K562 (cell line): ENCODE results near the gene TMEM39B. TPM values are rescaled to one million over a fixed set of nuclear protein-coding genes. Genes with fewer than 3 reads are reported as not detected.

Experiments
- ARID2 ChIP-seq: fragments of 450-650 bp; IDR thresholded peaks from 2 replicates; pipeline ENCODE4 v1.6.1; 2017; ENCODE audit warnings: antibody characterized with exemption, mild to moderate bottlenecking
- BCOR ChIP-seq: fragments of 450-650 bp; IDR thresholded peaks from 2 replicates; pipeline ENCODE4 v1.6.1; 2016
- CC2D1A ChIP-seq: fragments of 450-650 bp; IDR thresholded peaks from 2 replicates; pipeline ENCODE4 v1.6.1; 2017; ENCODE audit warnings: mild to moderate bottlenecking
- CEBPB ChIP-seq: fragments of 450-650 bp; IDR thresholded peaks from 2 replicates; pipeline ENCODE4 v1.6.1; 2016; ENCODE audit warnings: missing genetic modification characterization, missing compliant biosample characterization
- CSDE1 ChIP-seq, 2 experiments: fragments of 450-650 bp; IDR thresholded peaks; 2 replicates each; pipeline ENCODE4 v1.6.1; 2016; ENCODE audit warnings: mild to moderate bottlenecking in 1 of 2
- DACH1 ChIP-seq: fragments of 450-650 bp; IDR thresholded peaks from 2 replicates; pipeline ENCODE4 v1.6.1; 2018; ENCODE audit not compliant: partially characterized antibody
- FOXA1 ChIP-seq: fragments of 450-650 bp; IDR thresholded peaks from 2 replicates; pipeline ENCODE4 v1.6.1; 2016; ENCODE audit warnings: mild to moderate bottlenecking, borderline replicate concordance
- FUS ChIP-seq: fragments of 200-400 bp; formaldehyde crosslinking; optimal IDR thresholded peaks from 2 replicates; pipeline ENCODE3; 2017; ENCODE audit warnings: low read depth, low read length
- HMG20A ChIP-seq: fragments of 450-650 bp; formaldehyde crosslinking; conservative IDR thresholded peaks from 2 replicates; pipeline ENCODE4 v1.4.0; 2020; ENCODE audit warnings: mild to moderate bottlenecking, mixed read lengths
- HNRNPH1 ChIP-seq: fragments of 200-400 bp; formaldehyde crosslinking; optimal IDR thresholded peaks from 2 replicates; pipeline ENCODE3; 2017; ENCODE audit warnings: low read depth, mild to moderate bottlenecking, low read length, moderate library complexity
- MAFG ChIP-seq: fragments of 450-650 bp; conservative IDR thresholded peaks from 2 replicates; pipeline ENCODE4 v1.6.1; 2016; ENCODE audit warnings: missing genetic modification characterization, missing compliant biosample characterization
- MCM5 ChIP-seq: fragments of 450-650 bp; IDR thresholded peaks from 2 replicates; pipeline ENCODE4 v1.6.1; 2016; ENCODE audit warnings: low read depth
- MIER1 ChIP-seq: fragments of 450-650 bp; IDR thresholded peaks from 2 replicates; pipeline ENCODE4 v1.6.1; 2016; ENCODE audit warnings: antibody characterized with exemption, mild to moderate bottlenecking, low read depth
- PML ChIP-seq: IDR thresholded peaks from 2 replicates; pipeline ENCODE4 v1.6.1; 2012; ENCODE audit warnings: low read length, inconsistent platforms
- POLR2A ChIP-seq: fragments of 450-650 bp; conservative IDR thresholded peaks from 2 replicates; pipeline ENCODE4 v1.6.1; 2016
- SLC30A9 ChIP-seq: fragments of 250-450 bp; sonication (Bioruptor Pico); IDR thresholded peaks from 2 replicates; pipeline ENCODE4 v1.8.0; 2022; ENCODE audit warnings: mild to moderate bottlenecking, moderate library complexity
- TGIF2 ChIP-seq: sonication (generic); formaldehyde crosslinking; IDR thresholded peaks from 2 replicates; pipeline ENCODE4 v1.8.1; 2022; ENCODE audit warnings: mild to moderate bottlenecking, missing genetic modification reagents, moderate library complexity
- YY1 ChIP-seq, 3 experiments: IDR thresholded peaks; 2 replicates each; pipeline ENCODE4 v1.6.1; 2011; ENCODE audit warnings: low read length in 2 of 3, mild to moderate bottlenecking in 2 of 3, moderate library complexity in 2 of 3, borderline replicate concordance in 1 of 3, control low read depth in 1 of 3, low read depth in 1 of 3; ENCODE audit not compliant: insufficient read depth in 3 of 3, insufficient replicate concordance in 2 of 3, control insufficient read depth in 1 of 3, insufficient read length in 1 of 3; ENCODE audit errors: extremely low read depth in 1 of 3
- ZNF165 ChIP-seq: fragments of 250-450 bp; sonication (Bioruptor Pico); IDR thresholded peaks from 2 replicates; pipeline ENCODE4 v1.4.0; 2020; ENCODE audit warnings: borderline replicate concordance
- polyA plus RNA-seq, 8 experiments: library from polyadenylated mRNA; depleted of rRNA in 4 of 8; stranded (reverse) in 5 of 8; unstranded in 3 of 8; fragments of >200 nt; fragmentation: Nextera tagmentation in 2 of 8; fragmentation: Illumina TruSeq in 1 of 8; extraction: Ambion mirVana in 2 of 8; extraction: Trizol in 1 of 8; gene quantifications; 2 replicates each; pipeline versions ENCODE4 v1.2.1 to v1.2.3, GENCODE V29; 2011 to 2014; ENCODE audit warnings: inconsistent platforms in 1 of 8, missing spikeins in 1 of 8
- total RNA-seq, 7 experiments: library from RNA; depleted of rRNA in 6 of 7; stranded (reverse); fragments of >200 nt in 6 of 7; fragmentation: Illumina TruSeq in 2 of 7; extraction: Trizol in 2 of 7; gene quantifications; 2 replicates each; pipeline versions ENCODE4 v1.2.1 to v1.2.3, GENCODE V29; 2011 to 2021; ENCODE audit warnings: low replicate concordance in 1 of 7
- TF ChIP-seq, protein P1 (sequence below): fragments of 250-450 bp; sonication (Bioruptor Pico); IDR thresholded peaks from 2 replicates; pipeline ENCODE4 v1.4.0; 2020
- TF ChIP-seq, protein P2 (sequence below): fragments of 250-450 bp; sonication (Bioruptor Pico); IDR thresholded peaks from 2 replicates; pipeline ENCODE4 v1.9.0; 2021; ENCODE audit warnings: mild to moderate bottlenecking
- TF ChIP-seq, protein P3 (sequence below): fragments of 250-450 bp; sonication (Bioruptor Pico); IDR thresholded peaks from 2 replicates; pipeline ENCODE4 v1.8.0; 2022; ENCODE audit warnings: moderate library complexity, mild to moderate bottlenecking, inconsistent platforms

Gene TMEM39B
- total and polyA plus RNA-seq, 9 of the 15 experiments (the other 6 are each of a cell fraction or from before 2014, with no cell fraction given) = 0.92 to 28.5 (median 9.7) TPM

DNA sequence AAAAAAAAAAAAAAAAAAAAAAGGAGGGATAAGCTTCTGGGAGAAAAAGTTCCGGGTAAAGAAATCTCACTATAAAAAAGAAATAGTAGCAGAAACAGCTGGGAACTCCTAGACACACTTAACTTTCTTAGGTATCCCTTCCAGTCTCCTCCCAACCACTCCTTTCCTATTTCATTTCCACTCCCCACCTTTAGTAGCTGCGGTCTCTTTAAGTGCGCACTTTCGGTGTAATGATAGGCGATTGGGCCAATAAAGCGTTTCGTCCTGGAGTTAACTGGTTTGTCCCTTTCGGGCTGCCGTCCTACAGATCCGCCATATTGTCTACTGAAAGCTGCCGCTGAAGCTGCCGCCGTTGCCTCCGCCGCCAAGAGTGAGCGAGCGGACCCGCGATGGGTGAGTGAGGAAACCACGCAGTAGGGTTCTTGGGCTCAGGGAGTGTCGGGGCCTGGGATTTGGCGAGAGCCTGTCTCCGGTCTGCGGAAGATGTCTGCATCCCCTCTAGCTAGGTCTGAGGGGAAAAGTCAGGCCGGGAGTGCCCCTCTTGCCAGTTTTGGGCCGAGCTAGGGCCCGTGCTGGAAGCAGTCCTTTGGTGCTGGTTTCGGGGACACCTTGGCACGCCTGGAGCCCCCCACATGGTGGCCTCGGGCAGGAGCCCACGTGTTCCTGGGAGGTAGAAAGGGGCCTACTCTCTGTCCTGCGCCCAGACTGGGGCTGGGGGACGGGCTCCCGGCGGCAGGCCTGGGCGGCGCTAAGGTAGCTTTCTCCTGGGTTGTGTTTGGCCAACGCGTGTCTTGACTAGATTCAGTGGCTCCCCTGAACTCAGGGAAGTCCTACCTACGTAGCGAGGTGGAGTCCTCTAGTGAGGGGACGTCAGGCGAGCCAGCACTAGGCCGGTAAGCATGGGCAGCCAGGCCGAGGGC is 35.3 kb downstream of the TMEM39B start, which contains the start of gene KPNA6 (continued):
- TF ChIP-seq, protein P1, sequence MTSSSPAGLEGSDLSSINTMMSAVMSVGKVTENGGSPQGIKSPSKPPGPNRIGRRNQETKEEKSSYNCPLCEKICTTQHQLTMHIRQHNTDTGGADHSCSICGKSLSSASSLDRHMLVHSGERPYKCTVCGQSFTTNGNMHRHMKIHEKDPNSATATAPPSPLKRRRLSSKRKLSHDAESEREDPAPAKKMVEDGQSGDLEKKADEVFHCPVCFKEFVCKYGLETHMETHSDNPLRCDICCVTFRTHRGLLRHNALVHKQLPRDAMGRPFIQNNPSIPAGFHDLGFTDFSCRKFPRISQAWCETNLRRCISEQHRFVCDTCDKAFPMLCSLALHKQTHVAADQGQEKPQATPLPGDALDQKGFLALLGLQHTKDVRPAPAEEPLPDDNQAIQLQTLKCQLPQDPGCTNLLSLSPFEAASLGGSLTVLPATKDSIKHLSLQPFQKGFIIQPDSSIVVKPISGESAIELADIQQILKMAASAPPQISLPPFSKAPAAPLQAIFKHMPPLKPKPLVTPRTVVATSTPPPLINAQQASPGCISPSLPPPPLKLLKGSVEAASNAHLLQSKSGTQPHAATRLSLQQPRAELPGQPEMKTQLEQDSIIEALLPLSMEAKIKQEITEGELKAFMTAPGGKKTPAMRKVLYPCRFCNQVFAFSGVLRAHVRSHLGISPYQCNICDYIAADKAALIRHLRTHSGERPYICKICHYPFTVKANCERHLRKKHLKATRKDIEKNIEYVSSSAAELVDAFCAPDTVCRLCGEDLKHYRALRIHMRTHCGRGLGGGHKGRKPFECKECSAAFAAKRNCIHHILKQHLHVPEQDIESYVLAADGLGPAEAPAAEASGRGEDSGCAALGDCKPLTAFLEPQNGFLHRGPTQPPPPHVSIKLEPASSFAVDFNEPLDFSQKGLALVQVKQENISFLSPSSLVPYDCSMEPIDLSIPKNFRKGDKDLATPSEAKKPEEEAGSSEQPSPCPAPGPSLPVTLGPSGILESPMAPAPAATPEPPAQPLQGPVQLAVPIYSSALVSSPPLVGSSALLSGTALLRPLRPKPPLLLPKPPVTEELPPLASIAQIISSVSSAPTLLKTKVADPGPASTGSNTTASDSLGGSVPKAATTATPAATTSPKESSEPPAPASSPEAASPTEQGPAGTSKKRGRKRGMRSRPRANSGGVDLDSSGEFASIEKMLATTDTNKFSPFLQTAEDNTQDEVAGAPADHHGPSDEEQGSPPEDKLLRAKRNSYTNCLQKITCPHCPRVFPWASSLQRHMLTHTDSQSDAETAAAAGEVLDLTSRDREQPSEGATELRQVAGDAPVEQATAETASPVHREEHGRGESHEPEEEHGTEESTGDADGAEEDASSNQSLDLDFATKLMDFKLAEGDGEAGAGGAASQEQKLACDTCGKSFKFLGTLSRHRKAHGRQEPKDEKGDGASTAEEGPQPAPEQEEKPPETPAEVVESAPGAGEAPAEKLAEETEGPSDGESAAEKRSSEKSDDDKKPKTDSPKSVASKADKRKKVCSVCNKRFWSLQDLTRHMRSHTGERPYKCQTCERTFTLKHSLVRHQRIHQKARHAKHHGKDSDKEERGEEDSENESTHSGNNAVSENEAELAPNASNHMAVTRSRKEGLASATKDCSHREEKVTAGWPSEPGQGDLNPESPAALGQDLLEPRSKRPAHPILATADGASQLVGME (CRISPR knock-in tag) = no peak
- TF ChIP-seq MIER1 = no peak
- no peak for TF ChIP-seq TGIF2 (CRISPR knock-in tag)
- no peak for TF ChIP-seq SLC30A9 (CRISPR knock-in tag)
- no peak for TF ChIP-seq HNRNPH1
- TF ChIP-seq, protein P2, sequence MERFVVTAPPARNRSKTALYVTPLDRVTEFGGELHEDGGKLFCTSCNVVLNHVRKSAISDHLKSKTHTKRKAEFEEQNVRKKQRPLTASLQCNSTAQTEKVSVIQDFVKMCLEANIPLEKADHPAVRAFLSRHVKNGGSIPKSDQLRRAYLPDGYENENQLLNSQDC (CRISPR knock-in tag) = 0 out of 2 replicates have a peak, but pooled peaks have one; percentile 44
- TF ChIP-seq ZNF165 (CRISPR knock-in tag) = 0 out of 2 replicates have a peak, but pooled peaks have one; percentile 53
- no peak for TF ChIP-seq FOXA1
- TF ChIP-seq ARID2 = no peak
- no peak for TF ChIP-seq FUS
- peak; percentile 70 for TF ChIP-seq CEBPB
- TF ChIP-seq, protein P3, sequence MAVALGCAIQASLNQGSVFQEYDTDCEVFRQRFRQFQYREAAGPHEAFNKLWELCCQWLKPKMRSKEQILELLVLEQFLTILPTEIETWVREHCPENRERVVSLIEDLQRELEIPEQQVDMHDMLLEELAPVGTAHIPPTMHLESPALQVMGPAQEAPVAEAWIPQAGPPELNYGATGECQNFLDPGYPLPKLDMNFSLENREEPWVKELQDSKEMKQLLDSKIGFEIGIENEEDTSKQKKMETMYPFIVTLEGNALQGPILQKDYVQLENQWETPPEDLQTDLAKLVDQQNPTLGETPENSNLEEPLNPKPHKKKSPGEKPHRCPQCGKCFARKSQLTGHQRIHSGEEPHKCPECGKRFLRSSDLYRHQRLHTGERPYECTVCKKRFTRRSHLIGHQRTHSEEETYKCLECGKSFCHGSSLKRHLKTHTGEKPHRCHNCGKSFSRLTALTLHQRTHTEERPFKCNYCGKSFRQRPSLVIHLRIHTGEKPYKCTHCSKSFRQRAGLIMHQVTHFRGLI (CRISPR knock-in tag) = no peak
- TF ChIP-seq DACH1 = peak; percentile 65
- TF ChIP-seq MAFG (tag) = no peak
- no peak for TF ChIP-seq MCM5
- no peak for TF ChIP-seq CSDE1 (IDR thresholded peaks at IDR 0.05)
- peak; percentile 79 to 97 (median 95) for TF ChIP-seq YY1 (IDR thresholded peaks at IDR 0.05; ENCODE audit: borderline replicate concordance in 1 of 3, control insufficient read depth in 1 of 3, extremely low read depth in 1 of 3, insufficient read depth in 3 of 3, insufficient read length in 1 of 3, insufficient replicate concordance in 2 of 3, low read depth in 1 of 3, low read length in 2 of 3)
- TF ChIP-seq HMG20A (CRISPR knock-in tag) = no peak
- 0 out of 2 replicates have a peak, but pooled peaks have one; percentile 16 for TF ChIP-seq BCOR
- TF ChIP-seq POLR2A = peak; percentile 84
- TF ChIP-seq CC2D1A = no peak
- peak; percentile 78; the same call in 1 of the 2 replicates for TF ChIP-seq PML
